ENCODE results near the gene UBC. TPM values are rescaled to one million over a fixed set of nuclear protein-coding genes. Genes with fewer than 3 reads are reported as not detected.
"Not testable (repeated sequence)": the region's sequence is repeated elsewhere in the genome, so short reads cannot be mapped to it uniquely, and the experiment has no call there.

The UBC gene
- total RNA-seq, 1 experiment from 2014 or later = 1,708 TPM

GRCh38 chr12:124900345-124900795, 14.1 kb downstream of the UBC start:
- DNase-seq (ENCODE audit: low read depth); in situ Hi-C loops (cut with HindIII; ENCODE audit: low pct_unique_long_range_greater_than_20kb, low sequenced_read_pairs): not testable (repeated sequence)

- no peak for DNase-seq (ENCODE audit: low read depth)
- in situ Hi-C loops (cut with HindIII; ENCODE audit: low pct_unique_long_range_greater_than_20kb, low sequenced_read_pairs) = no loop called here
These were observed 15.5 kb downstream of the UBC start for GRCh38 chr12:124898923-124899294.

DNA sequence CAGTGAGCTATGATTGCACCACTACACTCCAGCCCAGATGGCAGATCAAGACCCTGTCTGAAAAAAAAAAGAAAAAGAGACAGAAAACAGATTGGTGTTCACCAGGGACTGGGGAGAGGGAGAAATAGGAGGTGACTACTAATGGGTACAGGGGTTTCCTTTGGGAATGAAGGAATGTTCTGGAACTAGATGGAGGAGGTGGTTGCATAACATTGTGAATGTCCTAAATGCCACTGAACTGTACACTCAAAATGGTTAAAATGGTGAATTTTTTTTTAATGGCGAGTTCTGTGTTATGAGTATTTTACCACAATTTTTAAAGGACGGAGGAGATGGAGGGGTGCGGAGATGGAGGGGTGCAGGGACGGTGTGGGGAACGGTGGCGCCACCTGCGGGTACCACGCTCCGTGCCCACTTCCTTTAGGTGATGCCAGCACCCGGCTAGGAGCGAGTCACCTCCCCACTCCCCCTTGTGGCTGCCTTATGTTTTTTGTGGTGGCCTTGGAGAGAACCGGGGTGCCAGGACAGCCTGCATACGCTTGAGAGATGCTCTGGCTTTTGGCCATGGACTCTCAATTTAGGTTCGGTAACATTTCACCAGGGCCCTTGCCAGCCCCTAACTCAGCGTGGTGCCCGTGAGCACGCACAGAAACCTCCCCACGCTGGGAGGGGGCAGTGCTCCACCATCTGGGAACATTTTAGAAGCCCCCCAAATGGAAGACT, 16.1 kb downstream of the UBC start:
- DNase-seq (ENCODE audit: low read depth) = no peak
- in situ Hi-C loops (cut with HindIII; ENCODE audit: low pct_unique_long_range_greater_than_20kb, low sequenced_read_pairs) = no loop called here

- no peak for DNase-seq (ENCODE audit: low read depth)
- in situ Hi-C loops (cut with HindIII; ENCODE audit: low pct_unique_long_range_greater_than_20kb, low sequenced_read_pairs) = no loop called here
These were observed 18.0 kb downstream of the UBC start for GRCh38 chr12:124896461-124896860.

DNA sequence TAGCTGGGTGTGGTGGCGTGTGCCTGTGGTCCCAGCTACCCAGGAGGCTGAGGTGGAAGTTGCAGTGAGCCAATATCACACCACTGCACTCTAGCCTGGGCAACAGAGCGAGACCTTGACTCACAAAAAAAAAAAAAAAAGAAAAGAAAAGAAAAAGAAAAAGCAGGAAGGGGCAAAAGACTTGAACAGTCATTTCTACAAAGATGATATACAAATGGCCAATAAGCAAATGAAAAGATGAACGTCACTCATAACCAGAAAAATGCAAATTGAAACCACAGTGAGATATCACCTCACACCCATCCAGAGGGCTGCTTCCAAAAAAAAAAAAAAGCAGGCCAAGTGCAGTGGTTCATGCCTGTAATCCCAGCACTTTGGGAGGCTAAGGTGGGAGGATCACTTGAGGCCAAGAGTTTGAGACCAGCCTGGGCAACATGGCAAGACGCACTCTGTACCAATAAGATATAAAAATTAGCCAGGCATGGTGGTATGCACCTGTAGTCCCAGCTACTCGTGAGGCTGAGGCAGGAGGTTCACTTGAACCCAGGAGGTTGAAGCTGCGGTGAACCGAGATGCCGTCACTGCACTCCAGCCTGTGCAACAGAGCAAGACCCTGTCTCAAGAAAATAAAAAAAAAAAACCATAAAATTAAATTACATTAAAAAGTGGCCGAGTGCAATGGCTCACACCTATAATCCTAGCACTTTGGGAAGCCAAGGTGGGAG, 20.5 kb downstream of the UBC start:
- no peak for DNase-seq (ENCODE audit: low read depth)
- in situ Hi-C loops (cut with HindIII; ENCODE audit: low pct_unique_long_range_greater_than_20kb, low sequenced_read_pairs) = no loop called here

DNA sequence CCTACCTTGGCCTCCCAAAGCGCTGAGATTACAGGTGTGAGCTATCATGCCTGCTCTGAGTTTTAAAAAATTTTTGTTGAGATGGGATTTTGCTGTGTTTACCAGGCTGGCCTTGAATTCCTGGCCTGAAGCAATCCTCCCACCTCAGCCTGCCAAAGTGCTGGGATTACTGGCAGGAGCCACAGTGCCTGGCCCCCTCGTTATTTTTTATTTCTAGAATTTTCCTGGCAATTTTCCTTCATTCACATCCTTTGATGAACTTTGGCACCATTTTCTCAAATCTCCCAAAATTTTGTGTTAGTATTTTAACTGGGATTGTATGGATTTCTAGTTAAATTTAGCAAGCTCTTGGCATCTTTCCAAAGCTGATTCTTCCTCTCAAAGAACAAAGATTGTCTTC, 26.2 kb downstream of the UBC start:
- no peak for DNase-seq (ENCODE audit: low read depth)
- in situ Hi-C loops (cut with HindIII; ENCODE audit: low pct_unique_long_range_greater_than_20kb, low sequenced_read_pairs) = no loop called here

DNA sequence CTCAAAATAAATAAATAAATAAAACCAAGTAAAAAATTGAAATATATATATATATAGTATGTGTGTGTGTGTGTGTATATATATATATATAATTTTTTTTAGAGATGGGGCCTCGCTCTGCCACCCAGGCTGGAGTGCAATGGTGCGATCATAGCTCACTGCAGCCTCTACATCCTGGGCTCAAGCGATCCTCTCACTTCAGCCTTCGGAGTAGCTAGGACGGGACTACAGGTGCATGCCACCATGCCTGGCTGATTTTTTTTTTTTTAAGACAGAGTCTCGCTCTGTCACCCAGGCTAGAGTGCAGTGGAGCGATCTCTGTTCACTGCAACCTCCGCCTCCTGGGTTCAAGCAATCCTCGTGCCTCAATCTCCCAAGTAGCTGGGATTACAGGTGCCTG, 26.7 kb downstream of the UBC start:
- DNase-seq (ENCODE audit: low read depth); in situ Hi-C loops (cut with HindIII; ENCODE audit: low pct_unique_long_range_greater_than_20kb, low sequenced_read_pairs): not testable (repeated sequence)

DNA sequence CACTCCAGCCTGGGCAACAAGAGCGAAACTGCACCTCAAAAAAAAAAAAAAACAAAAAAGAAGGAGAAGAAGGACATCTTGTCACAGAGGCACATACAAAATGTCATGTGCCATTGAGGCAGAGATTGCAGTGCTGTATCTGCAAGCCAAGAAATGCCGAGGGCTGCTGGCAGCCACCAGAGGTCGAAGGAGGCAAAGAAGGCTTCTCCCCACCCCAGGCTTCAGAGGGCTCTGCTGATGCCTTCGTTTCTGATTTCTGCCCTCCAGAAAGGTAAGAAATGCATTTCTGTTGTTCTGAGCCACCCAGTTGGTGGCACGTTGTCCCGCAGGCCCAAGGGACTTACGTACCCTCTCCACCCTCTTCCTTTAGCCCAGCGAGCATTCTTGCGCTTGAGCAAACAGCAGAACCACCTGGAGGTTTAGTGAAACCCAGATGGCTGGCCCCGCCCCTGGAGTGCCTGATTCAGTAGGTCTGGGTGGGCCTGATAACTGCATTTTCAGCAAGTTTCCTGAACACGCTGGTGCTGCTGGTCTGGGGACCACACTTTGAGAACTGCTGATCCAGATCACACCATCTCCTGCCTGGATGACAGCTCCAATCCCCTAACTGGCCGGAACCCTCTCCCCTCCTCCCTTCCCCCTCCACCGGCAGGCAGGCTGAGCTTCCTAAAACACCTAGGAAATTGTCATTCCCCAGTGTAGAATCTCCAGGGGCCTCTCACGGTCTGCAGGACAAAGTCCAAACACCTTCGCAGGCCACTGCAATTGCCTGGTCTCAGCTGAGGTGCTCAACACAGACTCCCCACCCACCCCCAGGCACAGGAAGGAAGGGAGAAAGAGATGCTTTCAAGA, 29.6 kb downstream of the UBC start:
- in situ Hi-C loops (cut with HindIII; ENCODE audit: low pct_unique_long_range_greater_than_20kb, low sequenced_read_pairs) = no loop called here

DNA sequence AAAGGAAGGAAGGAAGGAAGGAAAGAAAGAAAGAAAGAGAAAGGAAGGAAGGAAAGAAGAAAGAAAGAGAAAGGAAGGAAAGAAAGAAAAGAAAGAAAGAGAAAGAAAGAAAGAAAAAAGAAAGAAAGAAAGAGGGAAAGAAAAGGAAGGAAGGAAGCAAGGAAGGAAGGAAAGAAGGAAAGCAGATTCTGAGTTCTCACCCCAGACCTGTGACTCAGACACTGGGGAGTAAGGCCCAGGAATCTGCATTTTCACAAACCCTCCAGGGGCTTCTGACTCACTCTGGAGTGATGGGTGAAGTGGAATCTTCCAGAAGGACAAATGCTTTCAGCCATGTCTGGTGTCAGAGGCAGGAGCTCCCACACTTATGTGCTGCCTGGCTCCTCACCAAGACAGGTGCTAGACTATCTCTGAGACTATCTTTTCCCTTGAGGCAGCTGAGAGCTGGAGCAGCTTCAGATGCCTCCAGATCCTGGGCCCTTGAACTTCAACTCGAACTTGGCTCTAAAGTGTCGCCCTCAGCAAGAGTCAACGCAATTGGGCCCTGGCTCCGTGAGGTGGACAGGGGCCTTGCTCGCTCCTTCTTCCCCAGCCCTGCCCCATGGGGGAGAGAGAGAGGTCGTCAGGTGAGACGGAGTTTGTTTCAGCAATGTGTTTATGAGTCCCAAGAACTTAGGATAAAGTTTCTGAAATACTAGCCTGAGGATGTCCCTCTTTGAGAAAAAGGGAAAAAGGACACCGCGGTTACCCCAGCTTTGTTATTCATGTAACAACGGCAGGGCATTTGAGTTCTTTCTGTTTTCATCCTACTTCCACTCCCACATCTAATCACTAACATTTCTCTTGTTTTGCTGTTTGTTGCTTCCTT, 31.0 kb downstream of the UBC start:
- in situ Hi-C loops (cut with HindIII; ENCODE audit: low pct_unique_long_range_greater_than_20kb, low sequenced_read_pairs) = no loop called here

More for the DNA sequence above, 29.6 kb downstream of the UBC start:
- no peak for DNase-seq (ENCODE audit: low read depth)

GRCh38 chr12:124881123-124881522, 33.3 kb downstream of the UBC start:
- no peak for DNase-seq (ENCODE audit: low read depth)
- in situ Hi-C loops (cut with HindIII; ENCODE audit: low pct_unique_long_range_greater_than_20kb, low sequenced_read_pairs) = no loop called here

More for the DNA sequence above, 31.0 kb downstream of the UBC start:
- no peak for DNase-seq (ENCODE audit: low read depth)

DNA sequence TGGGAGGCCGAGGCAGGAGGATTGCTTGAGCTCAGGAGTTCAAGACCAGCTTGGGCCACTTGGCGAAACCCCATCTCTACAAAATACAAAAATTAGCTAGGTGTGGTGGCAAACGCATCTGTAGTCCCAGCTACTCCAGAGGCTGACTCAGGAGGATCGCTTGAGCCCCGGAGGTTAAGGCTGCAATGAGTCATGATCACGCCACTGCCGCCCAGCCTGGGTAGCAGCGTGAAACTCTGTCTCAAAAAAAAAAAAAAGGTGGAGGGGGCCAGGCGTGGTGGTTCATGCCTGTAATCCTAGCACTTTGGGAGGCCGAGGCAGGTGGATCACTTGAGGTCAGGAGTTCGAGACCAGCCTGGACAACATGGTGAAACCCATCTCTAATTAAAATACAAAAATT, 34.1 kb downstream of the UBC start:
- in situ Hi-C loops (cut with HindIII; ENCODE audit: low pct_unique_long_range_greater_than_20kb, low sequenced_read_pairs); DNase-seq (ENCODE audit: low read depth): not testable (repeated sequence)

- no peak for DNase-seq (ENCODE audit: low read depth)
- in situ Hi-C loops (cut with HindIII; ENCODE audit: low pct_unique_long_range_greater_than_20kb, low sequenced_read_pairs) = no loop called here
These were observed 35.5 kb downstream of the UBC start for GRCh38 chr12:124878795-124879516.

DNA sequence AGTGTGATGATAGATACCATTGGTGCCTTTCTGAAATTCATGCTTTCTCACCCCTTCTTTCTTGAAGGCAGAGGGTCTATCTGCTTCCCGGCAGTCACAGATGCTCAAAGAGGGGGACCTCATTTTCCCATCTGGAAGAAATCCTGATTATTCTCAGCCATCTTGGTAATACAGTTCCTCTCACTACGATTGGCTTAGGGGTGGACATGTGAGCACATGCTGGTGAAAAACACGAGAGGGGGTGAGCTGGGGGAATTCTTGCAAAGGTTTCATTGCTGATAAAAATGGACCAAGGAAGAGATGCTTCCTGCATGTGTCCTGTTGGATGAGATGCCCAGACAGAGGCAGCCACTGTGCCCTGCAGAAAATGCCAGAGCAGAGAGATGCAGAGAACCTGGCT, 37.0 kb downstream of the UBC start:
- DNase-seq (ENCODE audit: low read depth) = no peak
- in situ Hi-C loops (cut with HindIII; ENCODE audit: low pct_unique_long_range_greater_than_20kb, low sequenced_read_pairs) = no loop called here

GRCh38 chr12:124876171-124876570, 38.3 kb downstream of the UBC start:
- in situ Hi-C loops (cut with HindIII; ENCODE audit: low pct_unique_long_range_greater_than_20kb, low sequenced_read_pairs) = no loop called here
- no peak for DNase-seq (ENCODE audit: low read depth)

GRCh38 chr12:124875803-124876132, 38.7 kb downstream of the UBC start:
- in situ Hi-C loops (cut with HindIII; ENCODE audit: low pct_unique_long_range_greater_than_20kb, low sequenced_read_pairs) = no loop called here
- no peak for DNase-seq (ENCODE audit: low read depth)

- in situ Hi-C loops (cut with HindIII; ENCODE audit: low pct_unique_long_range_greater_than_20kb, low sequenced_read_pairs) = no loop called here
- DNase-seq (ENCODE audit: low read depth) = no peak
These were observed 39.3 kb downstream of the UBC start for GRCh38 chr12:124874988-124875802.

DNA sequence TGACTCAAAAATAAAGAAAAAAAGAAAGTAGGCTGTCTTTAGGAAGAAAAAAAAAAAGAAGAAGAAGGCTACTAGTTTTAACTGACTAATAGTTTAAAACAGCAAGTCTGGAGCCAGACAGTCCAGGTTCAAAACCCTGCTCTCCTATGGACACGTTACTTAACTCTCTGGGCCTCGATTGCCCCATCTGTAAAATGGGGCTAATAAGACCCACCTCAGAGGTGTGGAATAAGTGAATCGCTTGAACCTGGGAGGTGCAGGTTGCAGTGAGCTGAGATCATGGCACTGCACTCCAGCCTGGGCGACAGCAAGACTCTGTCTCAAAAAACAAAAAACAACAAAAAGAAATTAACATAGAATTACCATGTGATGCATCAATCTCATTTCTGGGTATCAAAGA, 40.3 kb downstream of the UBC start:
- DNase-seq (ENCODE audit: low read depth) = no peak
- in situ Hi-C loops (cut with HindIII; ENCODE audit: low pct_unique_long_range_greater_than_20kb, low sequenced_read_pairs) = no loop called here
